OCI-LY3 (cell line): ENCODE measurements around the gene PSMB3.

ENCODE experiments used
- CTCF ChIP-seq: fragments of 200-600, 300-600 bp; sonication (generic); IDR thresholded peaks from 2 replicates; pipeline ENCODE4 v1.5.1; 2014; ENCODE audit warnings: antibody characterized with exemption, low read length, low read depth
- EZH2phosphoT487 ChIP-seq: fragments of 200-600 bp; shearing (Covaris generic); IDR thresholded peaks from 2 replicates; pipeline ENCODE4 v1.6.1; 2018; ENCODE audit warnings: antibody characterized with exemption, mixed run types, low read depth

DNA sequence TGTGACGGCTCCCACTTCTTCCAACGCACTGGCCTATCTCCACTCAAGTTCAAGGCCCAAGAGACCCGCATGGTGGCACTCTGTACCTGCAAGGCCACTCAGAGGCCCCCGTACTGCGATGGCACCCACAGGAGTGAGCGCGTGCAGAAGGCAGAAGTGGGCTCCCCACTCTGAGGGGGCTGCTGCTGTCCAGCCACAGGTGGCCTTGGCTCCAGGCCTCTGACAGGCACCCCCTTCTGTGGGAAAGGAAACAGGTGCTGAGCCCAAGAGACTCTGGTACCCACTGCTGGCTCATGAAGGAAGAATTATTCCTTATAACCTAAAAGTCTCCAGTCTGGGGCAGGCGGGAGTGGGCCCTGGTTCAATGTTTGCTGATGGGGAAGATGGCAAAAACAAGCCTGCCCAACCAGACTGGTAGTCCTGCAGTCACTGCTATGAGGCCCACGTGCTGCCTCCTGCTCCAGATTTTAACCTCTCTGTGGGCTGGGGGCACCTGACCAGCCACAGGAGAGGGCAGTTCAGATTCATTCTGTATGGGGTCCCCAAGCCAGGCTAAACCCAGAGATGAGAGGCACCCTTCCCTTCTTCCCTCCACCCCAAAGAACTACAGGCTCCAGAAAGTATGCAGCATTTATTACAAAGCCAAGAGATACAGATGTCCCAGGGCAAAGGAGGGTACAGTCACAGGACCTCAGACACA lies 19.1 kb upstream of the PSMB3 start:
- no peak for TF ChIP-seq CTCF
- TF ChIP-seq EZH2phosphoT487 = no peak
